C4-2B (cell line): ENCODE results near the gene MCM9.
A peak's percentile ranks its signal among the peaks of the same experiment; 100 is the strongest.

ENCODE experiments used
- H3K27ac ChIP-seq: fragments of 450-650 bp; 2 replicates; pipeline ENCODE4 v1.5.1; 2017
- ZFX ChIP-seq: fragments of 450-650 bp; IDR thresholded peaks from 2 replicates; pipeline ENCODE4 v1.6.1; 2017
- TF ChIP-seq, protein P1 (sequence below): fragments of 450-650 bp; conservative IDR thresholded peaks from 2 replicates; pipeline ENCODE4 v1.5.1; 2017; ENCODE audit warnings: mild to moderate bottlenecking

Gene MCM9

DNA sequence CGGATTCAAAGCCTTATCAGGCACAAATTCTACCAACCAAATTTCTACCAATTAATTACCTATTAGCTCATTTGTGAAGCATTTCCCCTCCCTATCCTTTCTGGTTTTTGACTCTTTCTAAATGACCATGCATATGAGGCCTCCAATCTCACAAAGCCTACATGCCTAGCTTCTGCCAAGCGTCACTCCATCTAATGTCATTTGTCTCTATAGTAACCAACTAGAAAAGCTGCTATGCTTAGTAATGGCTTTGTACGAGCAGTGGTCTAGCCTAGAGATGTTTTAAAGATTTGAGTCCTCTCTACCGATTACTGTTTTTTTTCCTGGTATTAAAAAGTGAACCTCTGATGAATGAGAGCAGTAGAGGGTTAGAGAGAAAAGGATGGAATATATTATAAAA is 45.8 kb downstream of the MCM9 start:
- no peak for TF ChIP-seq ZFX
- TF ChIP-seq, protein P1, sequence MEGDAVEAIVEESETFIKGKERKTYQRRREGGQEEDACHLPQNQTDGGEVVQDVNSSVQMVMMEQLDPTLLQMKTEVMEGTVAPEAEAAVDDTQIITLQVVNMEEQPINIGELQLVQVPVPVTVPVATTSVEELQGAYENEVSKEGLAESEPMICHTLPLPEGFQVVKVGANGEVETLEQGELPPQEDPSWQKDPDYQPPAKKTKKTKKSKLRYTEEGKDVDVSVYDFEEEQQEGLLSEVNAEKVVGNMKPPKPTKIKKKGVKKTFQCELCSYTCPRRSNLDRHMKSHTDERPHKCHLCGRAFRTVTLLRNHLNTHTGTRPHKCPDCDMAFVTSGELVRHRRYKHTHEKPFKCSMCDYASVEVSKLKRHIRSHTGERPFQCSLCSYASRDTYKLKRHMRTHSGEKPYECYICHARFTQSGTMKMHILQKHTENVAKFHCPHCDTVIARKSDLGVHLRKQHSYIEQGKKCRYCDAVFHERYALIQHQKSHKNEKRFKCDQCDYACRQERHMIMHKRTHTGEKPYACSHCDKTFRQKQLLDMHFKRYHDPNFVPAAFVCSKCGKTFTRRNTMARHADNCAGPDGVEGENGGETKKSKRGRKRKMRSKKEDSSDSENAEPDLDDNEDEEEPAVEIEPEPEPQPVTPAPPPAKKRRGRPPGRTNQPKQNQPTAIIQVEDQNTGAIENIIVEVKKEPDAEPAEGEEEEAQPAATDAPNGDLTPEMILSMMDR, result no peak
- no peak overlapping the region for H3K27ac ChIP-seq

GRCh38 chr6:118886641-118887040 is 48.3 kb downstream of the MCM9 start:
- TF ChIP-seq, protein P1, result no peak
- H3K27ac ChIP-seq, result no peak overlapping the region

- no peak overlapping the region for H3K27ac ChIP-seq
- no peak for TF ChIP-seq ZFX
- TF ChIP-seq, protein P1, result no peak
Observed at GRCh38 chr6:118882314-118882905, 52.5 kb downstream of the MCM9 start.

GRCh38 chr6:118881440-118882313 is 53.3 kb downstream of the MCM9 start:
- H3K27ac ChIP-seq, result no peak overlapping the region
- TF ChIP-seq, protein P1, result no peak
- TF ChIP-seq ZFX, result no peak

DNA sequence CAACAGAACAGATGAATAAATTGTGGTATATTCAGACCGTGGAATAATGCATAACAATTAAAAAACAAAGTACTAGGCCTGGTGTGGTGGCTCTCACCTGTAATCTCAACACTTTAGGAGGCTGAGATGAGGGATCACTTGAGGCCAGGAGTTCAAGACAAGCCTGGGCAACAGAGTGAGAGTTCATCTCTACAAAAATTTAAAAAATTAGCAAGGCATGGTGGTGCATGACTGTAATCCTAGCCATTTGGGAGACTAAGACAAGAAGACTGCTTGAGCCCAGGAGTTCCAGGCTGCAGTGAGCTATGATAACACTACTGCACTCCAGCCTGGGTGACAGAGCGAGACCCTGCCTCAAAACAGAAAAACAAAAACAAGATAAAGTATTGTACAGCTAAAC is 57.2 kb downstream of the MCM9 start:
- TF ChIP-seq ZFX, result no peak
- TF ChIP-seq, protein P1, result no peak
- no peak overlapping the region for H3K27ac ChIP-seq

GRCh38 chr6:118876814-118877213 is 58.1 kb downstream of the MCM9 start:
- peak overlapping the region; percentile 53; the same call in 1 of the 2 replicates for H3K27ac ChIP-seq
- TF ChIP-seq, protein P1, result no peak
- no peak for TF ChIP-seq ZFX

- no peak overlapping the region for H3K27ac ChIP-seq
Observed at GRCh38 chr6:118876198-118876597, 58.8 kb downstream of the MCM9 start.

More at GRCh38 chr6:118876198-118876597, 58.8 kb downstream of the MCM9 start:
- TF ChIP-seq, protein P1, result no peak
- TF ChIP-seq ZFX, result no peak
